ENCODE data around the gene NDUFS7.
A peak's percentile ranks its signal among the peaks of the same experiment; 100 is the strongest.

NDUFS7 gene

DNA sequence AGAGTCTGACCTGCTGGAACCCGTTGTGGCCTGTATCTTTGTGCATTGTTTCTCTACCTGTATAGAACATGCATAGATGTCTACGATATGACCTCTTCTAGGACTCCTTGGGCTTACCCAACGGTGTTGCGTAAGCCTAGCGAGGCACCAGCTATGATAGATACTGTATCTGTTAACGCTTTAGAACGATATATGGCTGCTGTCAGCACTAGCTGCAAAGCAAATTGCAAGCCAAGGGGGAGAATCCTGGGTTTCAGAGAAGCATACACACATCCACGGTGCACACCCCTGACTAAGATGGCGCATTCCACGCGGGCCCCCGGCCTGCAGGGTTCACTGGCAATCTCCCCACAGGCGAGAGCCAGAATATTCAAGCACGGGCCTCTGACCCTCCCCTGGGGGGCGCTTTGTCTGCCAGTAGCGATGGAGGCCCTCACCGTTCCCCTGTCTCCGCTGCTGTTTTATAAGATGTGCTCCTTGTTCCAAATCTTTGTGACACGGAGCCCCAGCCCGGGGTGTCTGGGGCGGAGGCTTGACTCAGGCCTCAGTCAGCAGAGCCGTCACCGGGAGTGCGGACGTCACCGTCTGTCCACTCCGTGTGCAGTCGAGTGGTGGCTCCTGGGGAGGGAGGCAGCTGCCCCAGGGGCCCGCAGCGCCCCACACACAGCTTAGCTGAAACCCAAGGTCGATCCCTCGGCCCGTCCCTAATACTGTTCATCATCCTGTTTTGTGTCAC, 41.6 kb downstream of the NDUFS7 start:
- peak overlapping the region in 9 of 21 experiments; percentile 11 to 63 (median 45) for H3K27ac ChIP-seq

DNA sequence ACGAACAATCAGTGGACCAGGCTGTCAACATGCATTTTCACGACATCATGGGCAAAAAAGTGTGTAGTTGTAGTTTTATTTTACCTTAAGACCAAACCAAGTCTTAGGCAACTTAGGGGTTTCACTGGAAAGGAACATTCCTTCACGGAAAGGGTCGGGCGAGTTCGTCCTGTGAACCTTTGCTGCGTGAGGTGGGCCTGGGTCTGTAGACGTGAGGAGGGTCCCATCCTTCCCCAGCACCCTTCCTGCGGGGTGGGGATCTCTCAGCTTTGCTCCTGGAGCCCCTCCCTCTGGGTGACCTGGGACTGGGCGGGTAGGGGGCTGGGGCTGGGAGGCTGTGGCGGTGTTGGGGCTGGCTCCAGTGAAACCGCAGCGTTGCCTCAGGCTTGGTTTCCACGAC, 42.2 kb downstream of the NDUFS7 start:
- H3K27ac ChIP-seq, result peak overlapping the region in 4 of 21 experiments; percentile 11 to 60 (median 50)

More for the DNA sequence above, 41.6 kb downstream of the NDUFS7 start:
- H3K4me3 ChIP-seq, result no peak overlapping the region

DNA sequence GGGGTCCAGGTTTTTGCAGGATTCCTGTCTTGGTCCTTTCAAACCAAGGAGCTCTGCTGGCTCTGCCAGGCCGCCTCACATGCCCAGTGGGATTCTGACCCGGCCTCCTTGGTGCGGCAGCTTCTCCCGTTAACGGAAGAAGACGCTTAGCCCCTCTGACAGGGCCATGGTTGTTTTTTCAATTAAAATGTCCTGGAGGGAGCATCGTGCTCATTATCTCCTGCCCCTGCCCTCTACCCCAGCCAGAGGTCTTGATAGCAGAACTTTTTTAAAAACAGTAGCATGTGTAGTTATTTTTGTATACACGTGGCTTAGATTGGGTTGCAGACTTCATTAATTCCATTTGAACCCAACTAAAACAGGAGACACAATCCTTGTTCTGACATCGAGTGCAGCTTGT, 43.0 kb downstream of the NDUFS7 start:
- no peak overlapping the region for H3K27ac ChIP-seq
- no peak overlapping the region for H3K4me3 ChIP-seq

More for the DNA sequence above, 42.2 kb downstream of the NDUFS7 start:
- no peak overlapping the region for H3K4me3 ChIP-seq

DNA sequence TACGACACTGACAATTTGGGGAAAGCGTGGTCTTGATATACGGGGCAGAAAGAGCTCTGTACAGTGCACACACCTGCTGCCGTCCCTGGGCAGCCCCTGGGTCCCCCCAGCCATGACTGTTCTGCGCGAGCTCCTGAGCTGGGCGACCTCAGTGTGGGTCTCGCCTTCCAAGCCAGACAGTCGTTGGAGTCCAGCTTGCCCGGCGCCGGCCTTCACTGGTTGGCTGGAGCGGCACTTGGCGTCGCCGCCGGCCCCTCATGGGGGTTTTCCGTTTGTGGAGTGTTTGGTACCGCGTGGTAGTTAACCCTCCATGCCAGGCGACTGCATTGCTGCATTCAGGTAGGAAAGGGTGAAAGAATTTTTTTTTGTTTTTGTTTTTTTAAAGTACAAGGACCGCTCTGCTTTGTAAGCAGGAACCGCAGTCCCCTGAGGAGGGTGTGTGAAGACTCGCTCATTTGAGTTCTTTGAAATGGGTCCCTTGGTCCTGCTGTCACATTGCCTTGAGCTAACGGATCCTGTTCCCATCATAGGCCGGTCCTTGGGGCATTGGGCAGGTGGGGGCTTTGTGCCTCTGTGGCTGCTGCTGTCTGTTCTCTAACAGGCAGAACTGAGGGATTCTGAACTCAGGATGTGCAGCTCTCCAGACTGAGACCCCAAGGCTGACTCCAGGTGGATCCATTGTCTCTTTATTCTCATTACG, 43.7 kb downstream of the NDUFS7 start:
- Histone ChIP-seq H3K27ac (no peak overlapping the region), H3K4me3 (no peak overlapping the region)

DNA sequence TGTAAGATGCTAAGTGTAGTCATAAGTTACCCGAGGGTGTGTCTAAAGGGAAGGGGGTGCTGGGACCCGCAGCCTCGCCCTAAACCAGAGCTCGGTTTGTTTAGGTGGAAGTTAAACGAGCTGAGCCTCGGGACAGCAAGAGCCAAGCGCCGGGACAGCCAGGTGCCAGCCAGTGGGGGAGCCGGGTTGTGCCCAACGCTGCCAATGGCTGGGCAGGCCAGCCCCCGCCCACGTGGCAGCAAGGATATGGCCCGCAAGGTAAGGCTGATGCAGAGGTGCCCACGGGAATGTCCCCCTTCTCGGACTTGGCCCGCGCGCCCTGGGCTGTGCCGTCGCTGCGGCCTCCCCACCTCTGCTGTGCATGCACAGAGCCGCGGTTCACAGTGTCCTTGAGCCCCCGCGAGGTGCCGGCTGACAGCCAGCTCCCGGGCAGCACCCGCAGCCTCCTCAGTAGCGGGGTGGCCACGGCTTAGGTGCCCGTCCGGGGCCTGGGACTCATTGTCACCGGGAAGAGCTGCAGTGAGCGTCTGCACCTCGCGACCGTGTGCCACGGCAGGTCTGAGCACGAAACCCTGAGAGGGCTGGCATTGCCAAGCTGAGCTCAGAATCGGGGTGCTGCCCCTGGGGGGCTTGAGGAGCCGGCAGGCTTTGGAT, 45.2 kb downstream of the NDUFS7 start:
- no peak overlapping the region for H3K4me3 ChIP-seq
- H3K27ac ChIP-seq, result no peak overlapping the region

DNA sequence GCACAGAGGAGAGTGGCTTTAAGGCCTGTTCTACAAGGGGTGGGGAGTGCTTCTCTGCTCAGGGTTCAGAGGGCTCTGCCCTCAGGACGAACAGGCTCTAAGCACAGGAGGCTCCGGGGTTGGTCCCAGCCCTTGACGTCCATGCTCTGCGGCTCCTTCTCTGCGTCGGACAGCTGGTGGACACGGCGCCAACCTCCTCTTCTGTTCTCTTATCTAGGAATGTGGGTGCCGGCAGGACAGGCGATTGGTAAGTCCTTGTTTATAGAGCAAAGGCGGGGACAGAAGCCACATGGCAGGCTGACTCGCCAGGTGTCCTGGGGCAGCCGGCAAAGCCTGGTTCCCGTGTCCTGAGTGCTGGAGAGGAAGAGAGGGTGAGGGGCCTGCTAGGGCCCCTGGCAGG, 46.0 kb downstream of the NDUFS7 start:
- no peak overlapping the region for H3K27ac ChIP-seq

DNA sequence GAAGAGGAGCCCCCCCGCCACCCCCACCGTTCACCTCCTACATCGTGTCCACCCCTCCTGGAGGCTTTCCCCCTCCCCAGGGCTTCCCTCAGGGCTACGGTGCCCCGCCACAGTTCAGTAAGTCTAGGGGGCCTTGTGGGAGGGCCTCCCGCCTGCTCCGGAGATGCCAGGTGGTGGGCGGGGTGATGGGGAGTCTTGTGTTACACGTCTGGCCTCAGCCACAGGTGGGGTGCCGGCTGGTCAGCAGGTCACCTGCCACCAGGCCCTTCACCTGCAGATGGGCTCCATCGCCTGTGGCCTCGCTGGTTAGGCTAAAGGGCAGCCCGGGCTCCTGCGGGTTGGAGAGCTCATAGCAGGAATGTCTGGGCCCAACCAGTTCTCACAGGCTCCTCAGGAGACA, 46.5 kb downstream of the NDUFS7 start:
- Histone ChIP-seq H3K27ac (no peak overlapping the region), H3K4me3 (no peak overlapping the region)

More for the DNA sequence above, 46.0 kb downstream of the NDUFS7 start:
- H3K4me3 ChIP-seq, result no peak overlapping the region

DNA sequence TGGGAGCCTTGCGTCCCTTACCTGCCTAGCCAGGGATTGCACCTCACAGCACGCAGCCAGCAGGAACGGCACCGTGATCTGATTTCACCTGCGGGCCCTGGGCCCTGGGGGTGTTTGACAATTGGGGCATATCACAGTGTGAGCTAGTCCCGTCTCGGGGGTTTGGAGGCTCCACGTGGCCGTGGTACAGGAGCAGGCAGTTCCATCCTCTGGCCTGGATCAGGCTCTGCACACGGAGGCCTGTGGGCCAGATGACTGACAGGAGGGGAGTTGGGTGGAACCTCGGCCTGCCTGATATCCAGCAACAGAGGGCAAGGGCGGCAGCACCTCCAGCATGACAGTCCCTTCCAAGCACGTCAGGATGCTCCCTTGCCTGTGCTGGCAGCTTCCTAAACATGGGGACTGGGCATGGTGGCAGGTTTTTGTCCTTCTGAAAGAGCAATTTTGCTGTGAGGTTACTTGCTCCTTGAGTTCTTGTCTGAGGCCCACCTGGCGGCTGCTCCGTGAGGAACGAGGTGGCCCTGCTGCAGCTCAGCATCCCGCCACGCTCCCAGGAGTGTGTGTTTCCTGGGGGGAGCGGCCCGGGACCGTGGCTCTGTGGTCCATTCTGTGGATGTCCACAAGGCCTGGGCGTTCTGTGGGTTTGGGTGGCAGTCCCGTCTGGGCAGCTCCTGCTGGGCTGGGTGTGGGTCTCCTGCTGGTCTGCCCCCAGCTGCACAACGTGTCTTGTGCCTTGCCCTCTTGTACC, 48.2 kb downstream of the NDUFS7 start:
- Histone ChIP-seq H3K27ac (no peak overlapping the region), H3K4me3 (no peak overlapping the region)

DNA sequence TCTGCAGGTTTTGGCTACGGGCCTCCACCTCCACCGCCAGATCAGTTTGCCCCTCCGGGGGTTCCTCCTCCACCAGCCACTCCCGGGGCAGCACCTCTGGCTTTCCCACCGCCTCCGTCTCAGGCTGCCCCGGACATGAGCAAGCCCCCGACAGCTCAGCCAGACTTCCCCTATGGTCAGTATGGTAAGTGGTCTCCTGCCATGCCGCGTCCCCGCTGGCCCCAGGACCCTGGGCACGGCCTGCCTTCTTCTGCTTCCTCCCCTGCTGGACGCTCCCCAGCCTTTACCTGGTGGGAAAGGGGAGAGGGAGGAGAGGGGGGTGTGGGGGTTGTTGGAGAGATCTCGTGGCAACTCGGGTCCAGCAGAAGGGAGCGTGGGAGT, 48.8 kb downstream of the NDUFS7 start:
- Histone ChIP-seq H3K4me3 (no peak overlapping the region), H3K27ac (no peak overlapping the region)

DNA sequence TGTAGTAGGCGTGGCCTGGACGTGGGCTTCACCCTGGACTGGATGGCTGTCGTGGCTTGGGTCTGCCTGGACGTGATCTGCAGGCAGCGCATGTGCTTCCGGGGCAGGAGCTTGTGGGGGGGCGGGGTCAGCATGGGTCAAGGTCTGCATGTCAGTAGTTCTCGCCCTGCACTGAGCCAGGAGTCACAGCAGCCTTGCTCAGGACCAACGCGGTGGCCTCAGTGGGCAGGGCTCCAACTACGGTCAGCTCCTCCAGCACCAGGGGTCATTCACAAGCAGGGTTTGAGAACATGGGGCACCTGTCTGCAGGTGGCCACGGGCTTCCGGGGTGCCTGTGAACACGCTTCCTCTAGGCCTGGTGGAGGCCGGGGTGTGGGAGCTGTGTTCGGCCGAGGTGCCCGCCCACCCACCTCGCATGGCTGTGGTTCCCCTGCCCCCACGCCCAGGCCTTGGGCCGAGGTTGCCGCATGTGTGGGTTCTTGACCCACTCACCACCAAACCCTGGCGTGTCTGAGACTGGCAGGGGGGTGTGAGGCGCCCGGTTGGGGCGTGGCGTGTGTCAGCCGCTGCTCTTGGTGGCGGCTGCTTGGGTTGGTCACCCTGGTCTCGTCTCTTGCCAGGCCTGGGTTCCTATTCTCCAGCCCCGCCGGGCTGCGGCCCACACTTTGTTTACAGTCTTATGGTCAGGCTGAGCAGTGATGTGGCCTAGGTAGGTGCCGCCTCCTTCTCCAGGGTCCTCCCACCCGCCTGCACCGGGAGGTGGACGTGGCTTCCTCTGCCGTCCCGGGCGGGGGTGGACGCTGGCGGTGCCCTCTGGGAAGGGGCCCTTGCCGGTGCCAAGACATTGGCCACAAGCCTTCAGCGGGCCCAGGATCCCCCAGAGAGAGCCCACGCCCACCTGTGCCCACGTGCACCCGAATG, 49.7 kb downstream of the NDUFS7 start:
- no peak overlapping the region for H3K27ac ChIP-seq

DNA sequence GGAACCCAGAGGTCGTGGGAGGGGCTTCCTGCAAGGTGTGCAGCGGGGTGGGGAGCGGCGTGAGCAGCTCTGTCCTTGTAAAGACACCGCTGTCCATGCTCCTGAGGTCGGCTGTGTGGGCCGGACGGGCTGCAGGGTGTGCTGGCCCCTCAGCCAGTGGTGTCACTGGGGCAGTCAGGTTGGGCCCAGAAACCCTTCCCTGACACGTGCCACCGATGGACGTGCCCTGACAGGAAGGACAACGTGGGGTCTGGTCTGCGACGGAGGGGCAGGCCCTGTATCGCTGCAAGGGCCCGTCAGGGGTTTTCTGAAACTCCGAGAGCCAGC, 50.3 kb downstream of the NDUFS7 start:
- no peak overlapping the region for H3K4me3 ChIP-seq
- H3K27ac ChIP-seq, result no peak overlapping the region

More for the DNA sequence above, 49.7 kb downstream of the NDUFS7 start:
- no peak overlapping the region for H3K4me3 ChIP-seq

DNA sequence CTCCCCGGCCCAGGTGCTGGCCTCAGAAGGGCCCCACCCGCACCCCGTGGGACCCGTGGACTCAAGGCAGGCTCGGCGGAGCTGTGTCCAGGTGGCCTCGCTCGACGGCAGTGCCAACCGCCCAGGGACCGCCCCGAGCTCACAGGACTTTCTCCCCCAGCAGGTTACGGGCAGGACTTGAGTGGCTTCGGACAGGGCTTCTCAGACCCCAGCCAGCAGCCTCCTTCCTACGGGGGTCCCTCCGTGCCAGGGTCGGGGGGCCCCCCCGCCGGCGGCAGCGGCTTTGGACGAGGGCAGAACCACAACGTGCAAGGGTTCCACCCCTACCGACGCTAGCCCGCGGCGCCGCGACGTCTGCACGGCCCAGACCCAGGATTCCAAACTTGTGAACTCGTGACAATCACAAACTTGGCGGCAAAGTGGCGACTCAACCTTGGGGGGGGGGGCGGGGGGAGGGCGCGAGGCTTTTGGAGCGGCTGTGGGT, 50.9 kb downstream of the NDUFS7 start:
- H3K27ac ChIP-seq, result no peak overlapping the region
- no peak overlapping the region for H3K4me3 ChIP-seq

DNA sequence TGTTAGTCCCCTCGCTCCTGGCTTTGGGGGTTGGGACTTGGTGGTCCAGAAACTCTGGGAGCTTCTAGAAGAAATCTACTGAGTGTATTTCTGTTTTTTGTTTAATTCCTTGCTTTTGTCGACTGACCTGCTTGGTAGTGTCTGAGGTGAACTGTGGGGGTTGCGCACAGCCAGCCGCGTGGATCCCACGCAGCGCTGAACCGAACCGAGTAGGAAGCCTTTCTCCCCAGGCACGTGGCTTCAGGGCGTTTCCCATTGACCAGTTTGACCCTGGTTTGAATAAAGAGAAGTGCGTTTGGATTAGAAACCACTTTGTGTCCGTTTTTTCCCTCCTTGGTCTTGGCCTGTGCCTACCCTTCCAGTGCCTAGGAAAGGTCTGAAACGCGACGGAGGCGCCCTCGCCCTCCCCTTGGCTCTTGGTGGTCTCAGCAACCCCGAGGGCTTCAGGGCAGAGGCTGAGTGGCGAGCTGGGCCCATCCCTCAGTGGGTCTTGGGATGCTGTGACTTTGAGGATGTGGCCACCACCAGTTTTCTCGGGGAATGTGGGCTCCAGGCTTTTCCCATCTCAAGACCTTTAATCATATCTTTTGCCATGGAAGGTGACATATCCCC, 51.8 kb downstream of the NDUFS7 start:
- H3K4me3 ChIP-seq, result no peak overlapping the region
- no peak overlapping the region for H3K27ac ChIP-seq

DNA sequence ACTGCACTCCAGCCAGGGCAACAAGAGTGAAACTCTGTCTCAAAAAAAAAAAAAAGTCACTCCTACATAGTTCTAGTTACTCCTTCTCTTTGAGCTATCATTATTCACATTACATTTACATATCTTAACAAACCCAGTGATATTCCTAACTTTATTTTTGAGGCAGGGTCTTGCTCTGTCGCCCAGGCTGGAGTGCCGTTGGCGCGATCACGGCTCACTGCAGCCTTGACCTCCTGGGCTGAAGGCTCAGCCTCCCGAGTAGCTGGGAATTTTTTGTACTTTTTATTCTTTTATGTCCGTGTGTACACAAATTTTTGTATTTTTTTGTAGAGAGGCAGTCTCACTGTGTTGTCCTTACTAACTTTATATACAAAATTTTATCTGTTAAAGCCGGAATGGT, 53.9 kb downstream of the NDUFS7 start:
- Histone ChIP-seq H3K27ac (peak overlapping the region in 3 of 21 experiments; percentile 5 to 96 (median 88)), H3K4me3 (peak overlapping the region in 3 of 7 experiments; percentile 75 to 94 (median 90))

DNA sequence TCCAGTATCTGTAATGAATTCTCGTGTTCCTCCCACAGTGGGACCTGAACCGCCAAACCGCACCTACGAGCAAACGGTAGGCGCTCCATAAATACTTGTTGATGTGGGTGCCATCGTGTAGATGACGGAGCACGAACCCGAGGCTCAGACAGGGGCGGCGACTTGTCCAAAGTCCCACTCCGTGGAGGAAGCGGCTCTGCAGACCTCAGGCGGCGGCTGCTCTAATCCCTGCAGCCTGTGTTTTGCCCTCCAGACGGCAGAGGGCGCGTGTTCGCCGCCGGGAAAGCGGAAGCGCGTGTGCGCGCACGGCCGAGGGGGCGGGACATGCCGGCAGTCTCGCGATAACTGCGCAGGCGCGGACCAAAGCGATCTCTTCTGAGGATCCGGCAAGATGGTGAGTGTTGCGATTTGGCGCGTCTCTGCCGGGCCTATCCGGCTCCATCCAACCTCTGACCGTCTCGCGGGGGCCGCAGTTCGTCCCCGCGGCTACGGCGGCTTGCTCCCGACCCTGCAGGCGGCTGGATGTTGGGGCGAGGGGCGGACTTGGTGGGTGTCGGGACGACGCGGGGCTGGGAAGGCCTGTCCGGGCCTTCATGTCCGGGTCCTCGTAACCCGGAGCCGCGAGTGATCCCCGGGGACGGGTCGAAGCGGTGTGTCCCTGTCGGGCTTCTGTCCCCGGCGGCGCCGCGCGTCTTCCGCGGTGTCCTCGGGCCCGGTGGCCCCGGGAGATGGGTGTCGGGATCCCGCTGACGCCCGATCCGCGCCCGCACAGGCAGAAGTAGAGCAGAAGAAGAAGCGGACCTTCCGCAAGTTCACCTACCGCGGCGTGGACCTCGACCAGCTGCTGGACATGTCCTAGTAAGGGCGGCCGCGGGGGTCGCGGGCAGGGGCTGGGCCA, 54.6 kb downstream of the NDUFS7 start, which contains the start of gene RPS15:
Gene RPS15, plus strand, starts transcription at position 362 of the 898 bp plus-strand sequence. Its CDS starts 30 bp downstream, at position 392.
- peak within 1 kb of the TSS; percentile 69 to 100 (median 93) for H3K27ac ChIP-seq
- peak within 1 kb of the TSS; percentile 75 to 99 (median 90) for H3K4me3 ChIP-seq

DNA sequence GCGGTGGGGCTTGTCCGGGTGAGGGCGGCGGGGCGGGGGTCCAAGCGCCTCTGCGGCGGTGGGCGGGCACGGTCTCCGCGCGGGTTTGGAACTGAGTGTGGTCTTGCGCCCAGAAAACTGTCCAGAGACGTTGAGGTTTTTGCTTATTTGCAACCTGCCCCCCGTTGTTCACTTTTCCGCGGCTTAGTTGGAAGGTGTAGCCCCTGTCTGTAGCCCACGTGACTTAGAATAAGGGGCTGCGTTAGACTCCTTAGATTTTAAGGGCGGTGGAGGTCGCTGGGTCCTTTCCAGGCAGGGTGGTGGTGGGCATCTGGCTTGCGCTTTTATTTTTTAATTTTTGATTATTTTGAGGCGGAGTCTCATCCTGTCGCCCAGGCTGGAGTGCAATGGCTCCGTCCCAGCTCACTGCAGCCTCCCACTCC, 55.2 kb downstream of the NDUFS7 start:
- Histone ChIP-seq H3K27ac (peak overlapping the region; percentile 69 to 100 (median 93)), H3K4me3 (peak overlapping the region; percentile 75 to 99 (median 90))

Data from skin epidermis (tissue), 12 donors.